ENCODE measurements around the gene DNAH1.
"Not testable (repeated sequence)": the region's sequence is repeated elsewhere in the genome, so short reads cannot be mapped to it uniquely, and the experiment has no call there.

DNAH1 gene
- 108 to 127 reads per million in 2 donors for total RNA-seq

DNA sequence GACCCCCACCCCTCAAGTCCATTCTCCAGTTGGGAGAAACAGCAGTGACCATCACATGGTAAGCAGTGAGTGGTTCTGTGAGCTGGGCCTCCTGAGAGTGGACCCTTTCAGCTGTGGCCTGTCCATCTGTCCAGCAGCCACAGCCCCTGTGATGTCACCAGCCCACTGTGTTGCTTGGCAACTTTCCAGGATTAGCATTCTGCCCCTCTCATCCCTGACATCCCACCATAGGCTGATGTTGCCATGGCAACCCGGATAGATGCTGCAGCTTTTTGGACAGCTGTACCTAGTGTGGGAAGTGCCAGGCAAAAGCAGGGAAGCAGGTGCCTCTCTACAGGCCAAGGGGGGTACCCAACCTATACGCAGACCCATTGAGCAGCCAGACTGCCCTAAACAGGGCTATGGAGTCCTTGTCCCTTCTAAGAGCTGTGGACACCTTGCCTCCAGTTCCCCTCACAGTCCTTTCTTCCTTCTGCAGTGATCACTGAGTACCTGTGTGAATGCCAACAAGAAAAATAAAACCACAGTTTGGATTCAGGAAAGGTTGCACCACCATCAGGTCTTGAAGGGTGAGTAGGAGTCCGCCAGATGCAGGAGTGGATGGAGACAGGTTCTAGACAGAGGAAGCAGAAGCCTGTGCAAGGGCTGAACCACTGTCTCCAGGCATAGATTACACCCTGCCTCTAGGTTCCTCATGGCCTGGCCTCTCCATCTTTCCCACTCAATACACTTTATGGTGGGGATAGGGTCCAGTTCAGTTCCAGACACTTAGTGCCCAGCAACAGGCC, at the start of gene DNAH1:
Gene DNAH1 (plus strand): TSS at position 343 of the 788 bp plus-strand sequence. CDS start 6,124 bp downstream, outside the sequence.
- DNase-seq, result no peak

DNA sequence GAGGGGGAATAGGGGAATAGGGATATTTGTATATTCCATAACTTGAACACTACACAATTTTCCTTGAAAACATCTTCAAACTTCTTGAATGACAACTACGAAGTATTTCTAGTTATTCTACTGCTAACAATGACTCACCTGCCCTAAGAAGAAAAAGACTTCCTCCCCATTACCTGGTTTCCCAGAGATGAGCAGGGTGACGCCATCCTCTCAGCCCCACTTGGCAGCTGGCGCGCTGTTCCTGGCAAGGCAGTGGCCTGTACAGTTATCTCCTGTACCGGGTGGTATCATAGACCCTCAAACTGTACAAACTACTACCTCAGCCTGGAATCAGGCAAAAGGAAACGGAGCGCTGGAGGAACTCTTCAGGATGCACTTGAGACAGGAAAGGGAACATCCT, 48.1 kb upstream of the DNAH1 start:
- DNase-seq, result no peak

DNA sequence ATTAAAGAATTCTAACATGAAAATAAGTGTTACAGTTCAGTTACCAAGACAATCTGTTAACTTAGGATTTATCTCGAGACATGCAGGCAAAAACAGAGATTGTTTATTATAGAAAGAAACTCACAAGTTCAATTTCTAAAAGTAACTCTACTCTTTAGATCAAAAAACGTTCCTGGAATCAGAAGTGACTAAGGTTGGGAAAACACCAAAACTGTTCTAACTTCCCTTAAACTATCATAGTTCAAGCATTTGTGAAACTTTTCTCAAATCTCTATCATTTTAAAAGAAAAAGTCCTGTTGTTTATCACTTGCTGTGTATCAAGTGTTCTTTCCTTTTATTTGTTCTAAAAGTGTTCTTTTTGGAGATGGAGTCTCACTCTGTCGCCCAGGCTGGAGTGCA, 46.3 kb upstream of the DNAH1 start:
- no peak for DNase-seq

DNA sequence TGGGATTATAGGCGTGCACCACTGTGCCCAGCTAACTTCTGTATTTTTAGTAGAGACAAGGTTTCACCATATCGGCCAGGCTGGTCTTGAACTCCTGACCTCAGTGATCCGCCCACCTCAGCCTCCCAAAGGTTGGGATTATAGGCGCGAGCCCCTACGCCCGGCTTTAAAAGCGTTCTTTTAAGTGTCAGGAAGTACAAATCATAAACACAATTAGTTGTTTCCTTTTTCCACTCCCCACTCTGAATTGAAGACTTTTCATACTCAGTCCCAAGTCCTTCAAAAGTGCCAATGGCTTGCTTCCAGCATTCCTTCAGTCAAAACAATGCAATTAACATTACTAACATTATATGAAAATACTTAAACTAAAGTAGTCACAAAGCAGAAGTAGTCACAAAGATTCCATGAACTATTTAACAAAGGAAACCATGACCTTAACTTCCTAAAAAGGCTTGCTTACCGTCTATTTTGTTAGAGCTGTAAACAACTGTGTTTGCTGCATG, 45.8 kb upstream of the DNAH1 start:
- no peak for DNase-seq

DNA sequence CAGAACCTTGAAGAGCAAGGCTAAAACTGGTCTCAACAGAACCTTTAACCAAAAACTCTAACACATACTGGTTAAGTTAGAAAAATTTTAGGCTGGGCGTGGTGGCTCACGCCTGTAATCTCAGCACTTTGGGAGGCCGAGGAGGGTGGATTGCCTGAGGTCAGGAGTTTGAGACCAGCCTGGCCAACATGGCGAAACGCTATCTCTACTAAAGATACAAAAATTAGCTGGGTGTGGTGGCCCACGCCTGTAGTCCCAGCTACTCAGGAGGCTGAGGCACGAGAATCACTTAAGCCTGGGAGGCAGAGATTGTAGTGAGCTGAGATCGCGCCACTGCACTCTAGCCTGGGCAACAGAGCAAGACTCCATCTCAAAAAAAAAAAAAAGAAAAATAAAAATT, 43.9 kb upstream of the DNAH1 start:
- not testable (repeated sequence) for DNase-seq

DNA sequence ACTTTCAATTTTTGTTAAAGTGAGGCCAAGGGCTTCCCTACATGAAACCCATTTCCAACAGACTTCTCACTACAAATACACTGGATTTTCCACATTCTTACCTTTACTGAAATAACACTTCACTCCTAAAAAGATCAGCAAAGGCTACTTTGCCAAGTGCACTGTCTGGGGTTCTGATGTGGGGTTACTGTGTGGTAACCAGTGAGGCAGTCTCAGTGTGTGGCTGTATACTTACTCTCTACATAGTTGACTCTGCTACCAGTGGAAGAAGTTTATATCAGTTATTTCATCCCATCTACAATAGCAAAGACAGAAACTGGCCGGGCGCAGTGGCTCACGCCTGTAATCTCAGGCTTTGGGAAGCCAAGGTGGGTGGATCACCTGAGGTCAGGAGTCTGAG, 43.3 kb upstream of the DNAH1 start:
- DNase-seq, result no peak

DNA sequence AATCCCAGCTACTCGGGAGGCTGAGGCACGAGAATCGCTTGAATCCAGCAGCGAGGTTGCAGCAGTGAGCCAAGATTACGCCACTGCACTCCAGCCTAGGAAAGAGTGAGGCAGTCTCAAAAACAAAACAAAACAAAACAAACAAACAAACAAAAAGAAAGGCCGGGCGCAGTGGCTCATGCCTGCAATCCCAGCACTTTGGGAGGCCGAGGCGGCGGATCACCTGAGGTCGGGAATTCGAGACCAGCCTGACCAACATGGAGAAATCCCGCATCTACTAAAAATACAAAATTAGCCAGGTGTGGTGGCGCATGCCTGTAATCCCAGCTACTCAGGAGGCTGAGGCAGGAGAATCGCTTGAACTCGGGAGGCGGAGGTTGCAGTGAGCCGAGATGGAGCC, 41.3 kb upstream of the DNAH1 start:
- not testable (repeated sequence) for DNase-seq

DNA sequence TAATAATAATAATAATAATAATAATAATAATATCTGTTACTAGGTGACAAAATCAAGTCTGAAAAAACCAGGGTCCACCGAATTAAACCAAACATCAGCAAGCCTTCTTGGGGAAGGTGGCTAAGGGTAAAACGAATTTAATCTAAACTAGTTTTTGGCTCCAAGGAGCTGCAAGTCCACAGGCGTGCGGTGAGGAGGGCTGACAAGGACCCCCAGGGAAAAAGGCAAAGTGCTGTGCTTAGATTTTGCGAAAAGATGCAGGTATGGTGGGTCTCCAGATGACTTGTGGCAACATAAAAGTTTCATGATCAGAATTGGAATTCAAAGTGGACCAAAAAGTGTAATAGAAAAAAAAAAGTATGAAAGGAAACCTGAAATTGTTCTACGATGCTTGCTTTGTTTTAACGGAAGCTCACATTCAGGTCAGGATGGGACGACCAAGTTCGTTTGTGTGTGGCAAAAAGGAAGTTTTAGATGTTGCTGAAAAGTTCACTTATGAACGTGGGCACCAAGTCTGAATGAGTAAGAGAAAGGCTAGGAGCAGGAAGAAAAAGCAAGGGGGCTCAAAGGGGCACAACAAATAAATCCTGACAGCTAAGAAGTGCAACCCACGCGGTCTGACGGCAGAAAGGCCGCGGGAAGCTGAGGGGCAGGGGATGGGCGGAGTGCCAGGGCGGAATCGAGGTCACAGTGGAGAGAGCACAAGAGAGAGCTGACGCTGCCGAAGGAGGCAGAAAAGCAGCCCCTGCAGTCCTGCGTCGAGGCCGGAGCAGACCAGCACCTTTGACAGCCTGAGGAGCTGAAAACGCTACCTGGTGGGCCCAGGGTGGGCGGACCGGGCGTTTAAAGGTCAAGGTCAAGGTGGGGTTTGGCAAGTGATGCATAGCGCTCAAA, 38.8 kb upstream of the DNAH1 start:
- peak; percentile 56 for DNase-seq

DNA sequence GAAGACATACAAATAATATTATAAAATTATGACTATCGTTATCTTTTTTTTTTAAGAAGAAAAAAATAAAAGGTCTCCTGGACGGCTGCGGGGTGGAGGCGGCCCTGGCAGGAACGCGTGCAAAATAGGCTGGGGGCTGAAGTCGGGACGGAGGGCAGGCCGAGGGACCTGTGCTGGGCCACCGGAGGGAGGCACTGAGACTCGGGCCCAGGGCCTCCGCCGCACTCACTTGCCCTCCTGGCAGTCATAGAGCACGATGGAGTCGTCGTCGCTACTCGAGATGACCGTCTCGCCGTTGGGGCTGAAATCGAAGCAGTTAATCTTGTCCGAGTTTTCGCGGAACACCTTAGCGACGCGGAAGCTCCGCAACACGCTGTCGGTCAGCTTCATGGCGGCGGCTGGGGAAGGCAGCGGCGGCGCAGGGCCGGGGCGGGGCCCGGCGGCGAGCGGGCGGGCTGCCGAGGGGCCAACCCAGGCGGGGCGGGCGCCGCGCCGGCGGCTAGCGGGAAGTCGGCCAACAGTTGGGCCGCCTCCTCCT, 38.1 kb upstream of the DNAH1 start:
- peak; percentile 70 for DNase-seq

DNA sequence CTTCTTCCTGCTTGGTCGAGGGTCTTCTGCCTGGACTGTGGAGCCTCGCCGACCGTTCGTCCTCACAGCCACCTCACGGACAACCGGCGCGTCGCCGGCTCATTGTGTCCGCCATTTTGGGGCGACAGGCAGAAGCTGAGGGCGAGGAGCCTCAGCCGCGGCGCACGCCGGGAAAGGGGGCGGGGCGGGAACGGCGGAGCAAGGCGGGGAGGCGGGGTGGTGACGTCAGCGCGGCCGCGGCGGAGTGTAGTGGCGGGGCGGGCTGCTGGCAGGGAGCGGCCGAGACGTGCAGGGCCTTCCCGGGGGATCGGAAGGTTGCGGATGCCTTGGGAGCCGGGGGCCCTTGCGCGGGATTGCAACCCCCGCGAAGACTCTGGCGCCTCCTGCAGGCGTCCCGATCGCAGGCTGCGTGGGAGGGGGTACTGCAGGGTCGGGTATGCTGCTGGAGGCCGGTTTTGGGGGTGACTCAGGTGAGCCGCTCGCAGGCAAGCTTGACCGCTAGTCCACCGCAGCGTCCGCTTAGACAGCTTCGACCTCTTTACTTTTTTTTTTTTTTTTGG, 37.5 kb upstream of the DNAH1 start, which contains the start of gene WDR82:
Gene WDR82 (minus strand): TSS at position 140 of the 560 bp plus-strand sequence. CDS start 288 bp downstream, outside the sequence.
- peak; percentile 98 for DNase-seq

DNA sequence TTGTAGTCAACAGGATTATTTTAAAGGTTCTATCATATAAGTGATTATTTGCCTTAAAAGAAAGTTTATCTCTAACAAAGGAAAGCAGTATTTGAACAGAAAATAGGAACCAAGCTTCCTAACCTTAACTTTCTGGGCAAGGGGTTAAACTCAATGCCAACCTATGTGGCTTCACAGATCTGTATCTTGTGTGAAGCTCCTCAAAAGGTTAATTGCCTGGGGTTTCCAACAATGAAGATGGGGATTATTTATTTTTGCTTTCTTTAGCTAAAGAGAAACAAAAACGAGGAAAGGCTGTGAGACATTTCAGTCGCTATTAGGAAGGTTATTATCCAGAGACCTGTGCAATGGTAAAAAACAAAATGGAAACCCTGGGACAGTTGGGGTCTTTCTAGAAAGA, 36.5 kb upstream of the DNAH1 start:
- DNase-seq, result no peak

DNA sequence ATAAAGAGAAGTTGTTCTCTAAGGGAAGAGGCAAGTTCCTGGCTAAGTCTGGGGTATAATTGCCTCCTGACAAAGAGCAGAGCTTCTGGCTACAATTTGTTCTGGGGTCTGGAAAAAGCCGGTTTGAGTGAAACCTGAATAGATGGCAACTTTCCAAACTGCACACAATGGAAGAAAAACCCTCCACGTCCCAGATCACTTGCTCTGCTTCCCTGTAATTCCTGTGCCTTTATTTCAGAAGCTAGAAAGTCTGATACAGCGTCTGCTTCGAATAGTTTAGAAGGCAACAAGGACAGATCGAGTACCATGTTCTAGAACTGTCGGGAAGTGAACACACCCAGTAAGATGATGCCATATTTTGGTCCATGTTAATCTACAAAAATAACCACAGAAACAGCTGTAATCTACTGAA, 36.1 kb upstream of the DNAH1 start:
- DNase-seq, result no peak

DNA sequence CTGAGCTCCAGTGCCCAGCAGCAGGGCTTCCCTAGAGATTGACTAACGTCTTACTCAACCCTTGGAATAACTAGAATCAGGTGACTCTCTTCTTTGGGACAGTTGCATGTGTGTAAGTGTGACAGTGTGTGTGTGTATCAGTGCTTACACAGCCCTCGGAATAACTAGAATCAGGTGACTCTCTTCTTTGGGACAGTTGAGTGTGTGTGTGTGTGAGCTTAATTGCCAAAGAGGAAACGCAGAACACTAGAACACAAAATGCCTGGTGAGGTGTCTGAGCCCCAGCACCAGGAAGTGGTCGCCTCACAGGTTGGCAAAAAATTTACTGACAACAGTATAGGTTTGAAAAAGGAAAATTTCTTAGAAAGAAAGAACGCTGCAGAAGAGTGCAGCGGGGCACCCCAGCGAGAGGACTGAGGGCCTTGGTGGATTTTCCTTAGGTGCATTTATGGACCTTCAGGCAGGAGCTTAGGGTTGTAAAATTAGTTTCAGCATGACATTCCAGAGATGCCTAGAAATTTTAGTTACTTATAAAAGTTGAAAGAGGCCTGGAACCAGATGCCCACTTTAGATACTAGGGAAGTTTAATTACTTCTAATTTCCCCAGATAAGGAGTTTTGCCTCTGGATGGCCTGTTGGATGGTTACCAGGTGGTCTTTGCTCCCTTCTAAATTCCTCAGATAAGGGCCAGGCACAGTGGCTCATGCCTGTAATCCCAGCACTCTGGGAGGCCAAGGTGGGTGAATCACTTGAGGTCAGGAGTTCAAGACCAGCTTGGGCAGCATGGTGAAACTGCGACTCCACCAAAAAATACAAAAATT, 33.9 kb upstream of the DNAH1 start:
- DNase-seq, result no peak

DNA sequence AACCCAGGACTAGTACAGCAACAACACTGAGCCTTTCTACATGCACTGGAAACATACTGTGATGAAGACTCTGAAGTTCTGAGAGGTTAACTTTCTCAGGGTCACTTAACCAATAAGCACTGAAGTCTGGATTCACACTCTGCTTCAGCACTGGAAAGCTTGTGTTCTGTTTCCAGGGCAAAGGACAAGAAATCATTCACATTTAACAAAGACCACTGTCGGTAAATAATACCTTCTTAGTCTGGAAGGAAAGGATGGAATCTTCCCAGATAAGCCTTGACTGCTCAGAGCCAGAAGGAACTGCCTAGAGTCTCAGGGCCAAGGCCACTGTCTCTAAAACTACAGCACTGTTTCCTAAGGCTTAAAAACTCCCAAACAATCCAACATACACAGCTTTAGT, 32.8 kb upstream of the DNAH1 start:
- no peak for DNase-seq

DNA sequence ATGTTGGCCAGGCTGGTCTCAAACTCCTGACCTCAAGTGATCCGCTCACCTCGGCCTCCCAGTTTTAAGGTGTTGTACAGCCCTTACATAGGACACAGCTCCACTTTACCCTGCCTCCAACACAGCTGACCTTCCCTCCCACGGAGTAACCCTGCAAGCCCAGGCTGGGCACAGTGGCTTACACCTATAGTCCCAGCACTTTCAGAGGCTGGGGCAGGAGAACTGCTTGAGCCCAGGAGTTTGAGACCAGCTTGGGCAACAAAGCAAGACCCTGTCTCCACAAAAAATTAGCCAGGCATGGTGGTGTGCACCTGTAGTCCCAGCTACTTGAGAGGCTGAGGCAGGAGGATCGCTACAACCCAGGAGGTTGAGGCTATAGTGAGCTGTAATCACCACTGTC, 32.1 kb upstream of the DNAH1 start:
- not testable (repeated sequence) for DNase-seq

DNA sequence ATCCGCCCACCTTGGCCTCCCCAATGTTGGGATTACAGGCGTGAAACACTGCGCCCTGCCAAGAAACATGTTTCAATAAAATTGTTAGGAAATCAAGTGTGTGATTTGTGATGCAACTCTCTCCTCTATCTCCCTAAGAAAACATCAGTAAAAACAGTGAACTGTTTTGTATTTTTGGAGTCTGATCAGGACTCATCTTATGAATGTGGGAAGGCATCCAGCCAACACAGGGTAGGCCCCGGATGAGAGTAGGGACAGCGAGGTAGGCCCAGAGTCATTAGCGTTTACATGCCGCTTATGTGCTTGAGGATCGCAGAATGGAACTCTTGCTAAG, 29.4 kb upstream of the DNAH1 start:
- DNase-seq, result no peak

DNA sequence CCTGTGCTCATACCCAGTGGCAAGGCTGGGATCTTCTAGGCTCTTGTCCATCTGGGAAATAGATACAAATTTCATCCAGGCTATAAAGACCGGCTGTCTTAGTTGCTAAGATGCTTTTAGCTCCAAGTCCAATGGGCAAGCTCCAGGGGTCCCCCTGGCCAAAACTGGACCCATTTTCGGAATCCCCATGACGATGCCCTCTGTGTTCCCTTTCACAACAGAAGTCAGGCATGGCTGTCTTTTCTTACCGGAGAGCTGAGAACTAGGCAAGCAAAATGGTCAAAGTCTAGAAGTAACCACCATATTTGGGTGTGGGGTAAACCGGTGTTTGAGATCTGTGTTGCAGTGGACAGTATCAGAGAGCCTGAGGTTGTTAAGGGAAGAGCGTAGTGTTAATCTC, 27.4 kb upstream of the DNAH1 start:
- no peak for DNase-seq

DNA sequence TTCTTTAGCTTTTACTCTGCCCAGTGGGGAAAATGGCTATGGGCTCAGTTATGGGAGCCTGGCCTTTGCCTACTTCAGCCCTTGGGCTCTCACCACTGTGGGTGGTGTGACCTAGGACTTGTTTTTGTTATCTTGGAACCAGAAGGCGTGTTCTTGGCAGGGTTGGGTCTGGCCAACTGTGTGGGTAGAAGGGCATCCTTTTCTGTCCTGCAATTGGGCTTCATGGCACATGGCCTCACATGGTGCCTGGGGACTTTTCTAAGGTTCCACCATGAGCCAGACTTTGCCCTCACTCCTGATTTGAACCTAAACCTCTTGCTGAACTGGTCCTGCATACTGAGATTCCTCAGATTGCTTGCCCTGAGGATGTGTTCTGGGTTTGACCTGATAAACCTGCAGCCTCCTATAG, 26.8 kb upstream of the DNAH1 start:
- DNase-seq, result no peak

DNA sequence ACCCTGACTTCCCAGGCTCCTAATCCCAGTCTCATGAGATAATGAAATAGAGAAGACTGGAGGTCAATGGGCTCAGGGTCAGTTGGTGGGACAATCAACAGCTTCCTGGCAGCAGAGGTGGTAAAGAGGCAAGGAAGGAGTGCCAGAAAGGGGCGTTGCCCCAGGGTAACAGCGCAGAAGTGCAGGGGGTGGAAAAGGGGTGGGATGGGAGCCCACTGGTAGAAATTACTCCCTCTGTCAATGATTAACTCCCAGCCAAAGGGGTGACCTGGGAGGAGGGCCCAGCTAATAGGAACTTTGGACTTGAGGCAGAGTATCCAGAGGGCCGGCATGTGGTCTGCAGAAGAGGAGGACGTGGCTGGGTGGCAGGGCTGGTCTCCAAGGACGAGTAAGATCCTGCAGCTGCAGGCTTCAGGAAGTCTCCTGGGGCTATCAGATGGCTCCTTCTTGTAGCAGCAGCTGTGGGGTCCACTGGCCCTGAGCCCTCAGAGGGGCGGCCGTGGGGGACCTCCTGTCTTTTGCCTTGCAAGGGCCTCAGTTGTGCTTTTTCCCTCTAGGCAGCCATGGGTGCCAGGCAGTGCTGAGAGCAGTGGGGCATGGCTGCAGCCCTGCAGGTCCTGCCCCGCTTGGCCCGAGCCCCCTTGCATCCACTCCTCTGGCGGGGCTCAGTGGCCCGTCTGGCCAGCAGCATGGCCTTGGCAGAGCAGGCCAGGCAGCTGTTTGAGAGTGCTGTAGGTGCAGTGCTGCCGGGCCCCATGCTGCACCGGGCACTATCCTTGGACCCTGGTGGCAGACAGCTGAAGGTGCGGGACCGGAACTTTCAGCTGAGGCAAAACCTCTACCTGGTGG, 26.1 kb upstream of the DNAH1 start:
- no peak for DNase-seq

DNA sequence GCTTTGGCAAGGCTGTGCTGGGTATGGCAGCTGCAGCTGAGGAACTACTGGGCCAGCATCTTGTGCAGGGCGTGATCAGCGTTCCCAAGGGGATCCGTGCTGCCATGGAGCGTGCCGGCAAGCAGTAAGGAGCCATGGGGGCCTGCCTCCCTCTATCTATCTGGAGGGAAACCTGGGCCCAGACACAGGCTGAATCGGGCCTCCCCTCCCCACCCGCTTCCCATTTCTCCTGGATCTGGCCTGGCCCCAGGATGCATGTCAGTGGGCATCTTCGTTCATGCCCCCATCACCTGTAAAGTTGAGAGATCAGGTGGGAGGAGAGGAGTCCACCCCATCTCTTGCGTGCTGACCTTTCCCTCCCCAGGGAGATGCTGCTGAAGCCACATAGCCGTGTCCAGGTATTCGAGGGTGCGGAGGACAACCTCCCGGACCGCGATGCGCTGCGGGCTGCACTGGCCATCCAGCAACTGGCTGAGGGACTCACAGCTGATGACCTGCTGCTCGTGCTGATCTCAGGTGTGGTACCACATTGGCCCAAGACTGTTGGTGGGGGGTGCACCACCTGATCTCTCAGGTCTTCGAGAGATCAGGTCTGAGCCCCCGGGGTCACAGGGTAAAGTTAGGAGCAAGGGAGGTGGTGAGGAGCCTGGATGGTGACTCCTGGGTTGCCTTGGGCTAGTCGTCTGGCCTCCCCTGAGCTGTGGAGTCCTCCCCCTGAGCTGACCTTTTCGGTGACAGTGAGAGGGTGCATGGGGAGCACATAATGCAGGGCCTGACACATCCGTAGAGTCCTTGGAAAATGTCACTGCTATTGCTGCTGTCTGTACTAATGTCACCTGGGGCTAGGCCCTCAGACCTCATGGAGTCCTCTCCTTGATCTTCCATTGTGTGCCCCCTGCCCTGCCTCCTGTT, 25.3 kb upstream of the DNAH1 start:
- no peak for DNase-seq
